HEK293 (cell line): Measurements from ENCODE around the gene ZNF630.

Experiments used
- CTCF ChIA-PET: fragments of 350-600 bp; formaldehyde crosslinking; extraction: SDS; loops from one replicate; lab custom pipeline; 2021; ENCODE audit warnings: antibody characterized with exemption; lab: Yijun Ruan, JAX
- POLR2A ChIA-PET: fragments of 300-600 bp; formaldehyde crosslinking; extraction: SDS; loops from one replicate; lab custom pipeline; 2020; ENCODE audit warnings: antibody characterized with exemption, inconsistent platforms; lab: Yijun Ruan, JAX
- H3K27ac ChIP-seq: fragments of 200-500 bp; sonication (Bioruptor generic); 2 replicates; pipeline ENCODE4 v1.5.1; 2014; ENCODE audit warnings: low read depth, low read length, control low read depth, inconsistent platforms; ENCODE audit errors: extremely low read depth
- H3K36me3 ChIP-seq, 2 experiments: fragments of 200-500 bp in 1 of 2; sonication (Bioruptor generic) in 1 of 2; 1 replicate in 1 of 2; 2 replicates in 1 of 2; pipeline ENCODE4 v1.5.1; 2014 to 2017; ENCODE audit warnings: inconsistent platforms in 2 of 2, low read length in 2 of 2; ENCODE audit not compliant: control insufficient read depth in 2 of 2, insufficient read depth in 1 of 2
- H3K4me1 ChIP-seq: fragments of 200-500 bp; sonication (Bioruptor generic); 2 replicates; pipeline ENCODE4 v1.5.1; 2014; ENCODE audit warnings: mild to moderate bottlenecking, low read length, inconsistent platforms; ENCODE audit not compliant: control insufficient read depth, insufficient read depth
- H3K4me3 ChIP-seq: 2 replicates; pipeline ENCODE4 v1.5.1; 2011; ENCODE audit warnings: low read depth, mild to moderate bottlenecking, control low read depth, low read length, moderate library complexity
- H3K9me3 ChIP-seq: fragments of 200-500 bp; sonication (Bioruptor generic); 2 replicates; pipeline ENCODE4 v1.5.1; 2014; ENCODE audit warnings: low read depth, low read length, inconsistent platforms; ENCODE audit not compliant: control insufficient read depth, insufficient read depth
- BCL6B ChIP-seq: fragments of 450-650 bp; formaldehyde crosslinking; IDR thresholded peaks from 2 replicates; pipeline ENCODE4 v1.5.1; 2017; ENCODE audit warnings: missing biosample characterization, missing genetic modification characterization
- FEZF1 ChIP-seq: fragments of 450-650 bp; formaldehyde crosslinking; IDR thresholded peaks from 2 replicates; pipeline ENCODE4 v1.5.1; 2016; ENCODE audit warnings: missing biosample characterization, missing genetic modification characterization
- PRDM10 ChIP-seq: fragments of 450-650 bp; formaldehyde crosslinking; IDR thresholded peaks from 2 replicates; pipeline ENCODE4 v1.5.1; 2016; ENCODE audit warnings: missing biosample characterization, missing genetic modification characterization
- REPIN1 ChIP-seq: fragments of 450-650 bp; formaldehyde crosslinking; IDR thresholded peaks from 2 replicates; pipeline ENCODE4 v1.5.1; 2017; ENCODE audit warnings: missing biosample characterization, missing genetic modification characterization, low read depth
- SP3 ChIP-seq: fragments of 450-650 bp; formaldehyde crosslinking; IDR thresholded peaks from 2 replicates; pipeline ENCODE4 v1.5.1; 2016; ENCODE audit warnings: missing biosample characterization, missing genetic modification characterization
- YY2 ChIP-seq: fragments of 450-650 bp; formaldehyde crosslinking; IDR thresholded peaks from 2 replicates; pipeline ENCODE4 v1.5.1; 2016; ENCODE audit warnings: missing biosample characterization, missing genetic modification characterization
- ZNF2 ChIP-seq: fragments of 450-650 bp; formaldehyde crosslinking; IDR thresholded peaks from 2 replicates; pipeline ENCODE4 v1.5.1; 2016; ENCODE audit warnings: missing biosample characterization, missing genetic modification characterization
- ZNF26 ChIP-seq: fragments of 450-650 bp; formaldehyde crosslinking; IDR thresholded peaks from 2 replicates; pipeline ENCODE4 v1.5.1; 2016; ENCODE audit warnings: missing biosample characterization, missing genetic modification characterization
- ZNF571 ChIP-seq: fragments of 450-650 bp; formaldehyde crosslinking; IDR thresholded peaks from 2 replicates; pipeline ENCODE4 v1.5.0; 2017; ENCODE audit warnings: missing biosample characterization, missing genetic modification characterization
- ZNF654 ChIP-seq: fragments of 450-650 bp; formaldehyde crosslinking; IDR thresholded peaks from 2 replicates; pipeline ENCODE4 v1.5.1; 2016; ENCODE audit warnings: low read depth, missing biosample characterization, missing genetic modification characterization
- ZSCAN18 ChIP-seq: fragments of 450-650 bp; formaldehyde crosslinking; IDR thresholded peaks from 2 replicates; pipeline ENCODE4 v1.5.1; 2016; ENCODE audit warnings: missing biosample characterization, missing genetic modification characterization

The ZNF630 gene

GRCh38 chrX:48083212-48083611 lies 11.8 kb upstream of the ZNF630 start:
- ChIA-PET CTCF (interaction anchor here (0.6 to 1.4 kb wide), 10 partner anchors 10 to 1347 kb away, joined by 3 to 6 read pairs (median 3); no protein-coding TSS in a partner anchor), POLR2A (no interaction called here)
- no peak for TF ChIP-seq ZNF2
- TF ChIP-seq ZNF654, result peak; percentile 57
- no peak for TF ChIP-seq ZNF26
- no peak for TF ChIP-seq REPIN1 (tag by site-specific recombination)
- no peak for TF ChIP-seq YY2 (tag by site-specific recombination)
- TF ChIP-seq ZSCAN18 (tag by site-specific recombination), result no peak
- TF ChIP-seq, all 188 proteins: peak for 1
- no peak overlapping the region for H3K4me3 ChIP-seq
- H3K9me3 ChIP-seq, result no peaks in the 10 kb centered on the region
- no peak overlapping the region for H3K27ac ChIP-seq
- H3K4me1 ChIP-seq, result no peaks in the 10 kb centered on the region
- no peaks in the 10 kb centered on the region for H3K36me3 ChIP-seq

- Histone ChIP-seq H3K36me3 (no peaks in the 10 kb centered on the region), H3K4me1 (no peaks in the 10 kb centered on the region), H3K27ac (no peak overlapping the region), H3K4me3 (no peak overlapping the region), H3K9me3 (no peaks in the 10 kb centered on the region)
- CTCF ChIA-PET, result no interaction called here
- TF ChIP-seq SP3 (no peak), BCL6B (tag by site-specific recombination) (no peak)
- POLR2A ChIA-PET, result no interaction called here
Measured at GRCh38 chrX:48076343-48076742, 4.9 kb upstream of the ZNF630 start.

- peak; percentile 84; the same call in 1 of the 2 replicates for TF ChIP-seq FEZF1 (tag by site-specific recombination)
- TF ChIP-seq ZNF571 (tag by site-specific recombination), result no peak
- TF ChIP-seq PRDM10 (tag by site-specific recombination), result peak; percentile 28; the same call in 1 of the 2 replicates
- Histone ChIP-seq H3K4me3 (no peak overlapping the region), H3K36me3 (no peaks in the 10 kb centered on the region), H3K9me3 (no peaks in the 10 kb centered on the region), H3K4me1 (no peaks in the 10 kb centered on the region), H3K27ac (no peak overlapping the region)
- ChIA-PET CTCF (interaction anchor here (0.7 kb wide), 1 partner anchor 872 kb away, joined by 3 read pairs; no protein-coding TSS in a partner anchor), POLR2A (no interaction called here)
Measured at GRCh38 chrX:48071986-48072605, 656 bp upstream of the ZNF630 start.
